Astrocyte (in vitro differentiated cells and primary cell): ENCODE results near the gene VPS8. TPM values are rescaled to one million over a fixed set of nuclear protein-coding genes. Genes with fewer than 3 reads are reported as not detected.
"Not testable (repeated sequence)": the region's sequence is repeated elsewhere in the genome, so short reads cannot be mapped to it uniquely, and the experiment has no call there.

Source experiments
- DNase-seq: peaks from one replicate; pipeline ENCODE4 v3.0.0-alpha.2; 2010; ENCODE audit warnings: low read depth
- FAIRE-seq: peaks from 2 replicates; lab custom pipeline; 2011; peaks lifted over from hg19 to GRCh38; lab: Jason Lieb, UNC
- H2AFZ ChIP-seq: 2 replicates; pipeline ENCODE4 v1.6.0; 2012; ENCODE audit warnings: low read depth, low read length, inconsistent platforms
- H3K27ac ChIP-seq: 2 replicates; pipeline ENCODE4 v1.5.1; 2011; ENCODE audit warnings: low read depth, low read length, inconsistent platforms
- H3K27me3 ChIP-seq: 2 replicates; pipeline ENCODE4 v1.6.0; 2011; ENCODE audit warnings: low read length, inconsistent platforms; ENCODE audit not compliant: insufficient read depth
- H3K36me3 ChIP-seq: 2 replicates; pipeline ENCODE4 v1.5.1; 2011; ENCODE audit warnings: low read length, inconsistent platforms; ENCODE audit not compliant: insufficient read depth
- H3K4me1 ChIP-seq: 2 replicates; pipeline ENCODE4 v1.5.1; 2011; ENCODE audit warnings: low read length, inconsistent platforms; ENCODE audit not compliant: insufficient read depth
- H3K4me2 ChIP-seq: 2 replicates; pipeline ENCODE4 v1.6.0; 2012; ENCODE audit warnings: low read length, inconsistent platforms
- H3K4me3 ChIP-seq: 2 replicates; pipeline ENCODE4 v1.5.1; 2011; ENCODE audit warnings: low read depth, mild to moderate bottlenecking, low read length, inconsistent platforms; ENCODE audit not compliant: insufficient read depth
- H3K79me2 ChIP-seq: 2 replicates; pipeline ENCODE4 v1.6.0; 2012; ENCODE audit warnings: mild to moderate bottlenecking, low read length, inconsistent platforms; ENCODE audit not compliant: insufficient read depth
- H3K9ac ChIP-seq: 2 replicates; pipeline ENCODE4 v1.6.0; 2012; ENCODE audit warnings: mild to moderate bottlenecking, low read length, inconsistent platforms
- H3K9me3 ChIP-seq: 2 replicates; pipeline ENCODE4 v1.5.1; 2012; ENCODE audit warnings: low read depth, mild to moderate bottlenecking, low read length, inconsistent platforms; ENCODE audit not compliant: insufficient read depth
- H4K20me1 ChIP-seq: 2 replicates; pipeline ENCODE4 v1.6.0; 2012; ENCODE audit warnings: low read length, inconsistent platforms; ENCODE audit not compliant: insufficient read depth
- H3K27ac Mint-ChIP-seq: one replicate; pipeline ENCODE4 v1.8.0; 2021; ENCODE audit warnings: mild to moderate bottlenecking, mixed read lengths; ENCODE audit not compliant: unreplicated experiment
- H3K27me3 Mint-ChIP-seq: one replicate; pipeline ENCODE4 v1.8.0; 2021; ENCODE audit warnings: low read depth, mixed read lengths; ENCODE audit not compliant: unreplicated experiment
- H3K36me3 Mint-ChIP-seq: one replicate; pipeline ENCODE4 v1.8.0; 2021; ENCODE audit warnings: low read depth, mixed read lengths; ENCODE audit not compliant: unreplicated experiment
- H3K4me1 Mint-ChIP-seq: one replicate; pipeline ENCODE4 v1.8.0; 2021; ENCODE audit warnings: low read depth, mixed read lengths; ENCODE audit not compliant: unreplicated experiment
- H3K4me3 Mint-ChIP-seq: one replicate; pipeline ENCODE4 v1.8.0; 2021; ENCODE audit warnings: mild to moderate bottlenecking, moderate library complexity, mixed read lengths; ENCODE audit not compliant: unreplicated experiment
- H3K9me3 Mint-ChIP-seq: one replicate; pipeline ENCODE4 v1.8.0; 2021; ENCODE audit warnings: mild to moderate bottlenecking, mixed read lengths; ENCODE audit not compliant: unreplicated experiment
- CTCF ChIP-seq: IDR thresholded peaks from 2 replicates; pipeline ENCODE4 v1.5.1; 2011; ENCODE audit warnings: low read depth, mild to moderate bottlenecking, inconsistent platforms, low read length, moderate library complexity; ENCODE audit not compliant: insufficient read depth
- EZH2 ChIP-seq: IDR thresholded peaks from 2 replicates; pipeline ENCODE4 v1.6.1; 2012; ENCODE audit warnings: mild to moderate bottlenecking, low read length, inconsistent platforms; ENCODE audit not compliant: insufficient read depth
- total RNA-seq: library from RNA; stranded (reverse); gene quantifications from 2 replicates; pipeline ENCODE4 v1.2.1, GENCODE V29; 2021

Gene VPS8
- total RNA-seq, 1 donor from 2014 or later, result 40.7 TPM

- H3K36me3 ChIP-seq, H3K79me2 ChIP-seq, H3K27me3 Mint-ChIP-seq, H3K27ac Mint-ChIP-seq, H3K9ac ChIP-seq, H3K4me2 ChIP-seq, DNase-seq, H3K4me1 ChIP-seq, H3K27ac ChIP-seq, H3K27me3 ChIP-seq, H2AFZ ChIP-seq, H3K9me3 ChIP-seq, H4K20me1 ChIP-seq, FAIRE-seq, H3K4me3 ChIP-seq, H3K4me3 Mint-ChIP-seq: not testable (repeated sequence)
- peaks cover 15% of the 10 kb centered on the region for H3K4me1 Mint-ChIP-seq
- peaks cover 29% of the 10 kb centered on the region for H3K36me3 Mint-ChIP-seq
- H3K9me3 Mint-ChIP-seq, result peaks cover 12% of the 10 kb centered on the region
Observed at GRCh38 chr3:184907031-184907430, 95.1 kb downstream of the VPS8 start.

GRCh38 chr3:184907681-184908649 lies 96.0 kb downstream of the VPS8 start:
- DNase-seq, result no peak
- H3K4me1 Mint-ChIP-seq, result peaks cover 15% of the 10 kb centered on the region

GRCh38 chr3:184908859-184909258 lies 96.9 kb downstream of the VPS8 start:
- H3K27ac Mint-ChIP-seq, result no peak overlapping the region
- Histone ChIP-seq H3K27me3 (no peaks in the 10 kb centered on the region), H3K4me3 (no peak overlapping the region), H2AFZ (no peak overlapping the region), H4K20me1 (no peaks in the 10 kb centered on the region), H3K9me3 (peaks cover 3% of the 10 kb centered on the region), H3K4me2 (no peak overlapping the region), H3K4me1 (no peaks in the 10 kb centered on the region), H3K79me2 (no peaks in the 10 kb centered on the region), H3K36me3 (no peaks in the 10 kb centered on the region), H3K27ac (no peak overlapping the region), H3K9ac (no peak overlapping the region)
- TF ChIP-seq CTCF, result no peak
- no peak for TF ChIP-seq EZH2
- H3K36me3 Mint-ChIP-seq, result peaks cover 33% of the 10 kb centered on the region
- DNase-seq (no peak), FAIRE-seq (no peak)
- peaks cover 12% of the 10 kb centered on the region for H3K9me3 Mint-ChIP-seq
- peaks cover 15% of the 10 kb centered on the region for H3K4me1 Mint-ChIP-seq
- H3K27me3 Mint-ChIP-seq, result no peaks in the 10 kb centered on the region
- H3K4me3 Mint-ChIP-seq, result no peak overlapping the region

More at GRCh38 chr3:184907681-184908649, 96.0 kb downstream of the VPS8 start:
- H3K9me3 ChIP-seq, result peaks cover 3% of the 10 kb centered on the region
- Mint-ChIP-seq H3K27ac (no peak overlapping the region), H3K27me3 (no peaks in the 10 kb centered on the region), H3K4me3 (no peak overlapping the region), H3K9me3 (peaks cover 12% of the 10 kb centered on the region), H3K36me3 (peaks cover 33% of the 10 kb centered on the region)
- no peak overlapping the region for H3K4me3 ChIP-seq
- H4K20me1 ChIP-seq, result no peaks in the 10 kb centered on the region
- H2AFZ ChIP-seq, result no peak overlapping the region
- TF ChIP-seq CTCF (no peak), EZH2 (no peak)
- H3K9ac ChIP-seq, result no peak overlapping the region
- no peak overlapping the region for H3K27ac ChIP-seq
- H3K79me2 ChIP-seq, result no peaks in the 10 kb centered on the region
- H3K4me1 ChIP-seq, result no peaks in the 10 kb centered on the region
- no peak for FAIRE-seq
- H3K27me3 ChIP-seq, result no peaks in the 10 kb centered on the region
- H3K36me3 ChIP-seq, result no peaks in the 10 kb centered on the region
- H3K4me2 ChIP-seq, result no peak overlapping the region
